GM19240 (cell line): Measurements from ENCODE around the gene UTF1.
"Not testable (repeated sequence)": the region's sequence is repeated elsewhere in the genome, so short reads cannot be mapped to it uniquely, and the experiment has no call there.

Experiments
- DNase-seq: peaks from one replicate; pipeline ENCODE4 v3.0.0; 2011; ENCODE audit warnings: low spot score; ENCODE audit not compliant: insufficient read length

The UTF1 gene

GRCh38 chr10:133262696-133263095 lies 32.7 kb downstream of the UTF1 start:
- no peak for DNase-seq

- DNase-seq: no peak
These were observed 33.7 kb downstream of the UTF1 start for GRCh38 chr10:133263674-133264073.

GRCh38 chr10:133264461-133264860 lies 34.4 kb downstream of the UTF1 start:
- DNase-seq: no peak

- DNase-seq: not testable (repeated sequence)
These were observed 35.0 kb downstream of the UTF1 start for GRCh38 chr10:133265052-133265451.

- DNase-seq: no peak
These were observed 36.2 kb downstream of the UTF1 start for GRCh38 chr10:133266056-133266795.

- DNase-seq: no peak
These were observed 37.3 kb downstream of the UTF1 start for GRCh38 chr10:133267293-133267692.

GRCh38 chr10:133267829-133268228 lies 37.8 kb downstream of the UTF1 start:
- no peak for DNase-seq

- DNase-seq: no peak
These were observed 38.5 kb downstream of the UTF1 start for GRCh38 chr10:133268532-133268931.

- no peak for DNase-seq
These were observed 39.4 kb downstream of the UTF1 start for GRCh38 chr10:133269367-133269766.

- DNase-seq: no peak
These were observed 40.2 kb downstream of the UTF1 start for GRCh38 chr10:133270204-133270603.

- DNase-seq: no peak
These were observed 40.8 kb downstream of the UTF1 start for GRCh38 chr10:133270773-133271297.

GRCh38 chr10:133271521-133272300 lies 41.7 kb downstream of the UTF1 start:
- DNase-seq: no peak

- no peak for DNase-seq
These were observed 42.4 kb downstream of the UTF1 start for GRCh38 chr10:133272301-133272963.

GRCh38 chr10:133272964-133273420 lies 43.0 kb downstream of the UTF1 start:
- no peak for DNase-seq

- no peak for DNase-seq
These were observed 43.6 kb downstream of the UTF1 start for GRCh38 chr10:133273534-133274143.

- DNase-seq: peak; percentile 92
These were observed 45.0 kb downstream of the UTF1 start for GRCh38 chr10:133274751-133275683.

- peak; percentile 83 for DNase-seq
These were observed 45.7 kb downstream of the UTF1 start for GRCh38 chr10:133275684-133276092.

- no peak for DNase-seq
These were observed 46.0 kb downstream of the UTF1 start for GRCh38 chr10:133276100-133276434.

GRCh38 chr10:133276435-133277201 lies 46.6 kb downstream of the UTF1 start, which contains the start of gene ADAM8:
Gene ADAM8, minus strand, starts transcription at chr10:133276868. Its CDS starts 51 bp downstream, at chr10:133276817.
- peak; percentile 88 for DNase-seq
